ENCODE data around the gene ZNF837.

The ZNF837 gene

DNA sequence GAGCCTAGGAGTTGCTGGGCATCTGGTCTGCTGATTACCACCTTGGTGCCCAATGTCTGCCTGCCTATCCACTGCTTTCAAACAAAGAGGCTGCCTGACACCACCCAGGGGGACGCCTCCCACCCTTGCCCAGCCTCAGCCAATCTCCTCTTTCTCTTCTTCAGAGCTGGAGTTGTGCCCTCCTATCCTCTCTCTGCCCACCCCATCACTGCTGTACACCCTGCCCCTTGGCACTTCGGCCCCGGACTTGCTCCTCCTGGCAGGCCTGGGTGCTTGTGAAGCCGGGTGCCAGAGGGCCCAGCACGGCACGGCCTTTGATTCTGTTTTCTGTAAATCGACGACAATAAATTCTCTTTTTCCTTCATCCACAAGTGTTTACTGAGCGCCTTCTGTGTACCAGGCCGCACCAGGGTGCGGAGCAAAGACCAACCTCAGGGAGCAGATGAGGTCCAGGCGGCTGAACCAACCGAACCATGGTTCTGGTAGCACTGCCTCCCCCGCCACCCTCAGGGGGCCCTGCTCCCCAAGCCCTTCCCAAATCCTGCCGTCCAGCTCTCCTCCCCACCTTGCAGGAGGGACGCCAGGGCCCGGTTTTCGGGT is 19.6 kb upstream of the ZNF837 start:
- Mint-ChIP-seq H3K4me1 (ENCODE audit: low read depth) (peaks cover 28% of the 10 kb centered on the region), H3K4me3 (peak overlapping the region; percentile 86), H3K36me3 (ENCODE audit: low read depth) (no peaks in the 10 kb centered on the region), H3K9me3 (no peaks in the 10 kb centered on the region), H3K27ac (no peak overlapping the region), H3K27me3 (peaks cover 10% of the 10 kb centered on the region)

- H3K9me3 Mint-ChIP-seq, result no peaks in the 10 kb centered on the region
- H3K4me1 Mint-ChIP-seq (ENCODE audit: low read depth), result peaks cover 28% of the 10 kb centered on the region
- H3K4me3 Mint-ChIP-seq, result no peak overlapping the region
- no peak overlapping the region for H3K27ac Mint-ChIP-seq
- H3K36me3 Mint-ChIP-seq (ENCODE audit: low read depth), result peaks cover 2% of the 10 kb centered on the region
- peaks cover 10% of the 10 kb centered on the region for H3K27me3 Mint-ChIP-seq
Measured at GRCh38 chr19:58399903-58400302, 19.1 kb upstream of the ZNF837 start.

GRCh38 chr19:58398545-58398944 is 17.7 kb upstream of the ZNF837 start:
- Mint-ChIP-seq H3K27me3 (peaks cover 10% of the 10 kb centered on the region), H3K4me1 (ENCODE audit: low read depth) (peaks cover 32% of the 10 kb centered on the region), H3K9me3 (no peaks in the 10 kb centered on the region), H3K27ac (no peak overlapping the region), H3K36me3 (ENCODE audit: low read depth) (peaks cover 16% of the 10 kb centered on the region), H3K4me3 (no peak overlapping the region)

DNA sequence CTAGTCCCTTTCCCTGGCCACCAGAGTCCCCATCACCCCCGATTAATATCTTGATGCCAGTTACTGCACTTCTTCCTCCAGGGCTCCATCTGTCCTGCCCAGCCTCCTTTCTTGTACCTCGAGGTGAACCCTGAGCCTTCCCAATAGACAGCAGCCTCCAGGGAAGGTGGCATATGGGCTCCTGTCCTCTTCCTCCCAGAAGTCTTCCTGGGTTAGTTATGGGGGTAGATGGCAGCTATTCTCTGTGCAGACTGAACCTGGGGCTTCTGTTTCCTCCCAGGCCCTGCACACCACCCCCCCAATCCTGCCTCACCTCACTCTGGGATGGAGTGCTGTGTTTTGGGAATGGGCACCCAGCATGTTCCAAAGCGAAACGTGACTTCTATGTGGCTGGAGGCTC is 17.3 kb upstream of the ZNF837 start:
- H3K36me3 Mint-ChIP-seq (ENCODE audit: low read depth), result peaks cover 20% of the 10 kb centered on the region
- no peak overlapping the region for H3K4me3 Mint-ChIP-seq

DNA sequence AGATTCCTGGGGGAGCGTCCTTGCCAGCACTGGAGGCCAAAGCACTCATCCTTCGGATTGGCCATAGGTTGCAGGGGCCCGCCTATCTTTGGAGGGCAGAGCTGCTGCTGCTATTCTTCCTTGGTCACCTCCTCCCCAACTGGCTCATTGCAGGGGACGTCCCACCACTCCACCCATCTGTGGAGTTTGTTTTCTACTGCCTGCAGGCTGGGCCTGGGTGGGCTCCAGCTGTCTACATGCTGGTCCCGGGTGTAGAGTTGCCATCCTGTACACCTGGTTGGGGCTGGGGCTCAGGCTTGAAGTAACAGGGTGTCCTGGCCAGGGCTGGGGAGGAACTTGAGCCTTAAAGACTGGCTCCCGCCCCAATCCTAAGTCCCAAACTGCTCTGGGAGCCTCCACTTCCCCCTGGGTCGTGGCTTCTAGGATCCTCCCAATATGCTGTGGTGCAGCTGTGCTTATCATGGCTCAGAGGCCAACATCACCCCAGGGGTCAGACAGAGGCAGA is 16.8 kb upstream of the ZNF837 start:
- Mint-ChIP-seq H3K27me3 (peaks cover 10% of the 10 kb centered on the region), H3K4me1 (ENCODE audit: low read depth) (peaks cover 36% of the 10 kb centered on the region), H3K4me3 (no peak overlapping the region), H3K36me3 (ENCODE audit: low read depth) (peaks cover 25% of the 10 kb centered on the region), H3K27ac (no peak overlapping the region), H3K9me3 (no peaks in the 10 kb centered on the region)

More for the DNA sequence above, 17.3 kb upstream of the ZNF837 start:
- Mint-ChIP-seq H3K27me3 (peaks cover 10% of the 10 kb centered on the region), H3K27ac (no peak overlapping the region), H3K4me1 (ENCODE audit: low read depth) (peaks cover 33% of the 10 kb centered on the region), H3K9me3 (no peaks in the 10 kb centered on the region)

GRCh38 chr19:58396691-58397532 is 16.1 kb upstream of the ZNF837 start:
- Mint-ChIP-seq H3K27me3 (peaks cover 10% of the 10 kb centered on the region), H3K9me3 (no peaks in the 10 kb centered on the region), H3K4me1 (ENCODE audit: low read depth) (peaks cover 34% of the 10 kb centered on the region), H3K27ac (no peak overlapping the region), H3K4me3 (no peak overlapping the region), H3K36me3 (ENCODE audit: low read depth) (peaks cover 30% of the 10 kb centered on the region)

DNA sequence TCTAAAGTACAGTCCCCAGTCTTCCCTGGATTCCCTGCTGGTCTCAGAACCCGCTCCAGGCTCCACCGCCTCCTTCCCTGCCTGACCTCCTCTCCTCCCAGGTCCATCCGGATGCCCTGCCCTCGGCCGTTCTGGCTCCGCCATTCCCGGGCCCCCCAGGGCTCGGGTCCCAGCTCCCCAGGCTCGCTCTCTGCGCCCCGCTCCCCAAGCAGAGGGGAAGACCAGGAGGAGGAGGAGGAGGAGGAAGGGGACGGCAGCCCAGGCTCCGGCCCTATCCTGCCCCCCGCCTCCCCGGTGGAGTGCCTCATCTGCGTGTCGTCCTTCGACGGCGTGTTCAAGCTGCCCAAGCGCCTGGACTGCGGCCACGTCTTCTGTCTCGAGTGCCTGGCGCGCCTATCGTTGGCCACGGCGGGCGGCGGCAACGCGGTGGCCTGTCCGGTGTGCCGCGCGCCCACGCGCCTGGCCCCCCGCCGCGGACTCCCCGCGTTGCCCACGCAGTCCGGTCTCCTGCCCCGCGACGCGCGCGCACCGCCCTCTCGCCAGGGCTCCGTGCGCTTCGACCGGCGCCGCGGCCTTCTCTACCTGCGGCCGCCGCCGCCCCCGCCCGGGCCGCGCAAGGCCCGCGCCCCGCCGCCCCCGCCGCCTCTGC is 15.3 kb upstream of the ZNF837 start:
- peaks cover 7% of the 10 kb centered on the region for H3K27me3 Mint-ChIP-seq
- no peaks in the 10 kb centered on the region for H3K9me3 Mint-ChIP-seq
- H3K27ac Mint-ChIP-seq, result no peak overlapping the region
- H3K4me1 Mint-ChIP-seq (ENCODE audit: low read depth), result peaks cover 31% of the 10 kb centered on the region
- H3K36me3 Mint-ChIP-seq (ENCODE audit: low read depth), result peaks cover 37% of the 10 kb centered on the region
- no peak overlapping the region for H3K4me3 Mint-ChIP-seq

DNA sequence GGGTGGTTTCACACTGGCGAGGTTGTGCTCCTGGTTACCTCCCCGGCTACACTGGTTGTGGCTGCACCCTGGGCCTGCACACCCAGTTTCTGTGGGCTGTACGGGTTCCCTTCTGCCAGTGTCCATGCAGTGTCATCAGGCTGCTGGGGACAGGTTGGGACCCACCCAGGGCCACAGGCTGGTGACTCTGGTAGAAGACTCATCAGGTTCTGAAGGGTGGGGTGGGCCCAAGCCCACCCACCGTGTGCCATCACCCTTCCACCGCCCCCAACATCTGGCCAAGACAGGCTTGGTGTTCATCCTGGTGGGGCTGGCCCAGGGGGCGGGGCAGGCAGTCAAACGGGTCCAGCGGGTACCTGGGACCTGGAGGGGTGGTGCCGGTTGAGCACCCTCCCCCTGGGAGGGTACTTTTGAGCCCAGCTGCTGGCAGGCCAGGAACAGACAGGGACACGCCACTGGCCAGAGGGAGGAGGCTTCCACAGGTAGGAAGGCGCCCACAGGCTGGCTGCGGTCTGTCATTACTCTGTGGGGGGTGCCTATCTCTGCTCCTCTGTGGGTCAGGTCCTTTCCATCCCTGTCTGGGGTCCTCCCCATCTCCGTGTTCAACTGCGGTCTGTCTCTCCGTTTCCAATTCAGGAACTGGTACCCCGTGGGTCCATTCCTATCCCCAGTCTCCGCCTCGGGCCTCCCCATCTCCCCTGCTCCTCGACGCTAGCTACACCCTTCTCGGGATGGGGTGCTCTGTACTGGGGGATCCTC is 14.6 kb upstream of the ZNF837 start, which contains the start of gene RNF225:
Gene RNF225 (plus strand): TSS at position 437 of the 759 bp plus-strand sequence. CDS start 434 bp downstream, outside the sequence.
- no peak within 1 kb of the TSS for H3K27ac Mint-ChIP-seq

DNA sequence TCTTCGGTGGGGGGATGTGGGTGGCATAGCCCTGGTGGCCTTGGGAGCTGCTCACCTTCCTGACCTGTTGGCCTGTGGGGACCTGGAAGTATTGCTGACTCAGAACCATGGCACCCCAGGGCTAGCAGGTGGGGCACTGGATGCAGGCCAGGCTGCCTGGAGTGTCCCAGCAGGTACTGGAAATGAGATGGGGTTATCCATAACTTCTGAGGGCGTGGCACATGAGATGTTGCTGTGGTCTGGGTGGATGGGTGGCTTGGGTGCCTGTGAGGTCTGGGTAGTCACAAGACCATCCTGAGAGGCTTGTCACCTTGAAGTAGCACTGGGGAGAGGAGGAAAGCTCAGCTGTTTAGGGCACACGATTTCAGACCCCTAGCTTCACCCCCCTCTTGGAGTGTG is 14.0 kb upstream of the ZNF837 start:
- no peak overlapping the region for H3K27ac Mint-ChIP-seq
- peaks cover 33% of the 10 kb centered on the region for H3K4me1 Mint-ChIP-seq (ENCODE audit: low read depth)
- H3K27me3 Mint-ChIP-seq, result peaks cover 5% of the 10 kb centered on the region
- H3K9me3 Mint-ChIP-seq, result no peaks in the 10 kb centered on the region
- H3K36me3 Mint-ChIP-seq (ENCODE audit: low read depth), result peaks cover 48% of the 10 kb centered on the region
- H3K4me3 Mint-ChIP-seq, result no peak overlapping the region

More for the DNA sequence above, 14.6 kb upstream of the ZNF837 start, which contains the start of gene RNF225:
- peaks cover 44% of the 10 kb centered on the region for H3K36me3 Mint-ChIP-seq (ENCODE audit: low read depth)
- H3K27me3 Mint-ChIP-seq, result peaks cover 6% of the 10 kb centered on the region
- no peaks in the 10 kb centered on the region for H3K9me3 Mint-ChIP-seq
- no peak within 1 kb of the TSS for H3K4me3 Mint-ChIP-seq
- peaks cover 32% of the 10 kb centered on the region for H3K4me1 Mint-ChIP-seq (ENCODE audit: low read depth)

DNA sequence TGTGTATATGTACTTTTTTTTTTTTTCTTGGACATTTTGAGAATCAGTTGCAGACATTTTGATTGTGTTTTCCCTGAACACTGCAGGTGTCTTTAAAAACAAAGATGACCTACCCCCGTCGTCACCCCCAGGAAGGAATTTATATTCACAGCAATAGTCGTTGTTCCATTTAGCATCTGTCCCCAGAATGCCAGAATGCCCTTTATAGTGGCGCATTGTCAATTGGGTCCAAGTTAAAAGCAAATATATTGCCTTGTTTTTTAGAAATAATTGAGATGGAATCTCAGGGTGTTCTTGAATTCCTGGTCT is 12.8 kb upstream of the ZNF837 start:
- no peaks in the 10 kb centered on the region for H3K27me3 Mint-ChIP-seq
- H3K4me1 Mint-ChIP-seq (ENCODE audit: low read depth), result peaks cover 42% of the 10 kb centered on the region
- no peaks in the 10 kb centered on the region for H3K9me3 Mint-ChIP-seq
- no peak overlapping the region for H3K4me3 Mint-ChIP-seq
- H3K27ac Mint-ChIP-seq, result no peak overlapping the region
- H3K36me3 Mint-ChIP-seq (ENCODE audit: low read depth), result peaks cover 56% of the 10 kb centered on the region

DNA sequence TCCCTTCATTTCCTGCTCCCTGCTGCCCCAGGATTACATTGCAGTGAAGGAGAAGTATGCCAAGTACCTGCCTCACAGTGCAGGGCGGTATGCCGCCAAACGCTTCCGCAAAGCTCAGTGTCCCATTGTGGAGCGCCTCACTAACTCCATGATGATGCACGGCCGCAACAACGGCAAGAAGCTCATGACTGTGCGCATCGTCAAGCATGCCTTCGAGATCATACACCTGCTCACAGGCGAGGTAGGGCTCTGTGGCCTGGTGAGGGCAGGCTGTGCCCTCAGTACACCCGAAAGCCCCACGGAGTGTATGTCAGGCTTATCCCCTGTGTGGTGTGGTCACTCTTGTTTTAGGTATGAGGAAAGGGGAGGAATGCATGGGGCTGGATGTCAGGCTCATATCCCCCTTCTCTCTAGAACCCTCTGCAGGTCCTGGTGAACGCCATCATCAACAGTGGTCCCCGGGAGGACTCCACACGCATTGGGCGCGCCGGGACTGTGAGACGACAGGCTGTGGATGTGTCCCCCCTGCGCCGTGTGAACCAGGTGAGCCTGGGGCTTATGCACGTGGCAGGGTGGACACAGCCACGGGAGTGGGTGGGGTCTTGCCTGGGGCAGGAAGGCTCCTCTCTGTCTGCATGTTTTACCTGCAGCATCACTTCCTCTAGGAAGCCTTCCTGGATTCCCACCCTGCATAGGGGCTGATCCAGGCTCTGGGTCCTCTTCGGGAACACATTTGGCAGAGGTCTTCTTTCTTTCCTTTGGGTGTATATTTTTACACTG is 12.3 kb upstream of the ZNF837 start:
- Mint-ChIP-seq H3K4me3 (no peak overlapping the region), H3K4me1 (ENCODE audit: low read depth) (peaks cover 47% of the 10 kb centered on the region), H3K36me3 (ENCODE audit: low read depth) (peaks cover 62% of the 10 kb centered on the region), H3K9me3 (no peaks in the 10 kb centered on the region), H3K27me3 (no peaks in the 10 kb centered on the region), H3K27ac (no peak overlapping the region)

DNA sequence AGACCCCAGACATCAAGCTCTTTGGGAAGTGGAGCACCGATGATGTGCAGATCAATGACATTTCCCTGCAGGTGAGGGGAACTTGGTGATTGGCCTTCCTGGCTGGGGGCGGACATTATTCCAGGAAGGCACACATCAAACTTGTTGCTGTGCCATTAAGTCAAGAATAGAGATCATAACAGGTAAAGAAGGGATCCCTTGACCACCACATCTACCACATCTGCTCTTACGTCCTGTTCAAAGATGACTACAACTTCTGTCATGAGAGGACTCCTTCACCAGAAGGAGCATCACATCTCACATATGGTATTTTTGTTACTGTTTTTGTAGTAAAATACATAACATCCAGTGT is 7.3 kb upstream of the ZNF837 start:
- Mint-ChIP-seq H3K27ac (peak overlapping the region; percentile 97), H3K36me3 (ENCODE audit: low read depth) (peaks cover 56% of the 10 kb centered on the region), H3K27me3 (no peaks in the 10 kb centered on the region), H3K4me3 (peak overlapping the region; percentile 97), H3K4me1 (ENCODE audit: low read depth) (peaks cover 56% of the 10 kb centered on the region), H3K9me3 (no peaks in the 10 kb centered on the region)

DNA sequence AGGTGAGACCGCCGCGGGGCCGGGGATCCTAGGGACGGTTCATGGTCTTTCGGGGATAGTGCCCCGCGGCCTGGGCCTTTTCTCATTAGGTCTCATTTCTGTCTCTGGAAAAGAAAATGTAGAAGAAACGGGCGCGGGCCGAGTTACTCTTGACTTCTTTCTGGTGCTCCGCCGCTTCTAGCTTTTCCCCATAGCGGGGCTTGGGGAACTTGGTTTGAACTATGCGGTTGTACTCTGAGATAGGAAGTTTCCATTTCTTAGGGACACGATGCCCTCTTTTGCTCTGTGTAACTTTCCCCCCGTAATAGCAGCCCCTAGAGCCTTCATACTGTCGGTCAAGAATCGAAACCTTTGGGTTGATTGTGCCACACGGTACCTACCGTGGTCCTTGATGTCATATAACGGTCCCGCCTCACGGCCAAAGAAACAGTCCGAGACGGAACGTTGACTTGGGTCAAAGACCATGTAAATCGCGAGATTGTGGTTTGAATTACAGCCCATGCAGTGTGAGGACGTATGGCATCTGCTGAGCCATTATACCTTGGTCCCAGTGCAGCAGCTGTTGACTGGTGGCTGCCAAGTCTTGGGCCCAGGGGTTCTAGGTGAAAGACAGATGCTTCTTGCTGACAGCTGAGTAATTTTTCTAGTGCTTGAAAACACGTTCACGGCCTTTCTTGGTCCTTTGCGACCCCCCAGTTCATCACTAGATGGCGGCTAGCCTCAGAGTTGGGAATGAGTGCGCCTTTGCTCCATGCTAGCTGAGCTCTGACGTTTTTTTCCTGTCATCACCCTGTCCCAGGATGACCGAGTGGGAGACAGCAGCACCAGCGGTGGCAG is 6.7 kb upstream of the ZNF837 start:
- H3K36me3 Mint-ChIP-seq (ENCODE audit: low read depth), result peaks cover 50% of the 10 kb centered on the region
- no peaks in the 10 kb centered on the region for H3K27me3 Mint-ChIP-seq
- peak overlapping the region; percentile 97 for H3K27ac Mint-ChIP-seq
- peaks cover 51% of the 10 kb centered on the region for H3K4me1 Mint-ChIP-seq (ENCODE audit: low read depth)
- H3K4me3 Mint-ChIP-seq, result peak overlapping the region; percentile 97
- no peaks in the 10 kb centered on the region for H3K9me3 Mint-ChIP-seq

All from stimulated activated naive CD8-positive, alpha-beta T cell treated with anti-CD3 and anti-CD28 coated beads, Interleukin-15, Interleukin-2, amounts not matched to agents 100 ng/mL and 50 ng/mL, for 24 hours (primary cell).